Middle frontal gyrus (tissue), 1 donor: ENCODE data around the gene GNAL.
"Not testable (repeated sequence)": the region's sequence is repeated elsewhere in the genome, so short reads cannot be mapped to it uniquely, and the experiment has no call there.

Experiments used
- DNase-seq: peaks from one replicate; pipeline ENCODE4 v3.0.0-alpha.2; 2015; ENCODE audit warnings: low spot score; ENCODE audit errors: extremely low spot score

The GNAL gene

DNA sequence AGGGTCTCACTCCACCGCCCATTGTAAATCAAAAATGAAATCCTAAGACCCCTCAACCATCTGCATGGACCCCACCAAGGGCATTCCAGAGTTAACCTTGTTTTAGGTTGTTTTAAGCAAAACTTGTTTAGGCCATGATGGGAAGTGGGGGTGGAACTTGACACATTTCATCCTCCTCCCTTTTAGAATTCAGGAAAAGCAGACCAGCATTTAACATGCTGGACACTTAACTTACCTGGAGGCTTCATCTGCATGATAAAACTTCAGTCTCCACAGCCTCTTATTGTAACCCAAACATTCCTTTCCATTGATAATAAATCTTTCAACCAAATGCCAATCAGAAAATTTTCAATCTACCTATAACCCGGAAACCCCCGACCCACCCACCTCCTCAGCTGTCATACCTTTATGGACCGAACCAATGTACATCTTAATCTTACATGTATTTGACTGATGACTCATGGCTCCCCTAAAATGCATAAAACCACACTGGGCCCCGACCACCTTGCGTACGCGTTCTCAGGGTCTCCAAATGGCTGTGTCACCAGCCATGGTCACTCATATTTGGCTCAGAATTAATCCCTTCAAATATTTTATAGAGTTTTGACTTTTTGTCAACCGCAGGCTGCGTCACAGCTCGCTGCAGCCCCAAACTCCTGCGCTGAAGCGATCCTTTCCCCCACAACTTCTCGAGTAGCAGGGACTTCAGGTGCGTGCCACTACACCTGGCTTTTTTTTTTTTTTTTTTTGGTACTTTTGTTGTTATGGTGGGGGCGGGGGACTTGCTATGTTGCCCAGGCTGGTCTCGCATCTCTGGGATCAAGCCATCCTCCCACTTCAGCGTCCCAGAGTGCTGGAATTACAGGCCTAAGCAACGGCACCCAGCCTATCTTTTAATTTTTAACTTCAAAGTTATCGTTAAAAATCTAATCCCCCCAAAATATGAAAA is 218.1 kb downstream of the GNAL start:
- DNase-seq: no peak

DNA sequence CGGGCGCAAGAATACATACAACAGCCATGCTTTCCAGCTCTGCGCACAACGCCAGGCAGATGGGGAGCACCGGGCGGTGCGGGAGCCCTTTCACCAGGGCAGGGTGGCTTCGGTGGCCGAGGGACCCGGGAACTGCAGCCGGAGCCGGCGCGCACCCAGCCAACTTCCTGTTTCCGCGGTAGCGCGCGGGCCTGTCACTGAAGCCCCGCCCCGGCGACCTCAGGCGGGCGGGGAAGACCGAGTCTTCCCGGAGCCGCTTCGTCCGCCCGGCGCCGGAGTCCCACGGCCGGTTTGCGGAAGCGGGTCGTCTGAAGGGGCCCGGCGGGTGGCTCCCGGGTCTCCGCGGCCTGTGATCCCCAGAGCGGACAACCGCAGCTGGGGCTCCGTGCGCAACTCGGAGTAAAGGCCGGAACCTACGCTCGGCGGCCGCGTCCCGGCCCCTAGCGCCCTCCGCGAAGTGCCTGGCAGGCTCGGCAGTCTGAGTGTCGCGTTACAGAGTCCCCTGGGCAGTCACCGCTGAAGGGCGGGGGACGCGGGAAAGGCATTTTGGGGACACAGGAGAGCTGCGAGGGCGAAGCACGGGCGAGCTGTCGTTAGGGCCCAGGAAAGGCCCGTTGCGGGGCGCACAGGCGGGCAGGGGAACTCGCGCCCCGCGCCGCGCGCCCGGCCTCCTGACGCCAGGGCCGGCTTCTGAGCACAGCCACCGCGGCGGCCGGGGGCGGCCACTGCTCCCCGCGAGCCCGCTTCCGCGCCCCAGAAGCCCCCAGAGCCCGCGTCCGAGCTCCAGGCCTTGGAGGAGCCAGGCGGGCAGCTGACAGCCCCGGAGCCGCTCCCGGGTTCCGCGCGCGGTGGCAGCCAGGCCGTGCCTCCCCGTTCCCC is 219.4 kb downstream of the GNAL start, which contains the start of gene MPPE1:
Gene MPPE1, minus strand, starts transcription at position 136 of the 879 bp plus-strand sequence. CDS start 11,053 bp downstream, outside the sequence.
- peak; percentile 76 for DNase-seq

DNA sequence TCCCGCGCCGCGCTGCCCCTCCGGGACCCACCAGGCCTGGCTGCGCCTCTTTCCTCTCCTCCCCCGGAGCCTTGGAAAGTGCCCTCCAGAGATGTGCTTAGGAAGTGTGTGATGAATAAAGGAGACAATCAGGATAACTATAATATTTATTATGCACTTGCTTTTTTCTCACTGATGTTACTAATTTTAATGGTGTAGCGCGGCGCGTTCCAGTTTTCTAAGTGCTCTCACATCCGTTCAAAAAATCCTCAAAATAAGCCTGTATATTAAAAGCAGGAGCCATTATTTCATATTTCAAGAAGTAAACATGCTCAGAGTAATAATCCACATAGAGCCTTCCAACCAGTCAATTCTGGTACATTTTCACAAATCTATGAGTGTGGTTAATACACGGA is 220.0 kb downstream of the GNAL start:
- DNase-seq: no peak

DNA sequence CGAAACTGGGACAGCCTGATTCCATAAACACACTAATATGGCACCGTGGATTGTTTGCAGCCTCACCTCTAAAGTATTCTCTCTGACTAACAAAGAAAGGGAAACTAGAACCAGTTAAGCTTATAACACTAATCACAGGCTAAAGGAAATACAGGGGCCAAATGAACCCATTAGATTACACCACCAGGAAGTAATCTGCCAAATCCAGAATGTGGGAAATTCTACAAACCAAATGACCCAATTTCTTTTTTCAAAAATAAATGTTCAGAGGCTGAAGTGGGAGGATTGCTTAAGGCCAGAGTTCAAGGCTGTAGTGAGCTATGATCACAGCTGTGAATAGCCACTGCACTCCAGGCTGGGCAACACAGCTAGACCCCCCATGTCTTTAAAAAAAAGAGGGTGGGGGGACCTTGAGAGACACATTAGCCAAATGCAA is 220.5 kb downstream of the GNAL start:
- no peak for DNase-seq

DNA sequence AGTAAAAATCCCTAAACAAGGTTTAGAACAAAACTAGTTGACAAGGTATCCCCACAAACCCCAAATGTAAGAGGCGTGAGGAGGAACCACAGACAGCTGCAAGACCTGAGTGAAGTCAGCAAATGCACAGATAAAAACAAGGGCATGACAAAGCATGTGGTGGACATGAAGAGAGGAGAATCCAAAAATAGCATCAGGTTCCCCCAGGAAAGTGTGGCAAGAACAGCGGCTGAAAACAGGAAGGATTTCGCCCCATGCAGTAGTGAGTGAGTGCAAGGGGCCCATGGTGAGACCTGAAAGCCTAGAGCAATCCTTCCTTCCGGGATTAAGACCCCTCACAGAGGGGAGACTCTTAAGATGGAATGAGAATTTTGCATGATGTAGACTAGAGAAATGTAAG is 227.8 kb downstream of the GNAL start:
- not testable (repeated sequence) for DNase-seq

DNA sequence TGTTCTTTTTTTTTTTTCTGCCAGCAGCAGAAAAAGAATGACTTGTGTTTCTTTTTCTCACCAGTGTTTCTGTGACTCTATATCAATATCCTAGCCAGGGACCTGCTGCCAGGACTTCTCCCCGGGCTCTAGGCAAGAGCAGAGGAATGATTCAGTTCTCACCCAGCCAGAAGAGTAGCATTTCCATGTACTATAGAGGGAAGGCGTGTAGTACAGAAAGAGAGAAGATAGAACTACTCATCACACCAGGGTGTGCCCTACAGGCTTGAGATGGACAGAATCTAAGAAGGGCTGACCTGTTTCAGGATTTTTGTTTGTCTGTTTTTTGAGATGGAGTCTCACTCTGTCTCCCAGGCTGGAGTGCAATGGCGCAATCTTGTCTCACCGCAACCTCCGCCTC is 230.5 kb downstream of the GNAL start:
- DNase-seq: not testable (repeated sequence)

DNA sequence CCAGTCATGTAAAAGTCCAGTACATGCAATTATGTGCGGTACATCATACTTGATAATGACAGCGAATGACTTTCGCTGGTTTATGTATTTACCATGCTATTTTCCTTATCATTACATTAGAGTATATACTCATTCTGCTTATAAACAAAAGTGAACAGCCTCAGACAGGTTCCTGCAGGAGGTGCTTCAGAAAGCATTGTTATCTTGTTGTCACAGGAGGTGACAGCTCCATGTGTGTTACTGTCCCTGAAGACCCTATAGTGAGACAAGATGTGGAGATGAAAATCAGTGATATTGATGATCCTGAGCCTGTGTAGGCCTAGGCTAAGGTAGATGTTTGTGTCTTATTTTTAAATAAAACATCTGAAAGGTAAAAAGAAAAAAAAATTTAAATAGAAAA is 234.4 kb downstream of the GNAL start:
- DNase-seq: no peak

DNA sequence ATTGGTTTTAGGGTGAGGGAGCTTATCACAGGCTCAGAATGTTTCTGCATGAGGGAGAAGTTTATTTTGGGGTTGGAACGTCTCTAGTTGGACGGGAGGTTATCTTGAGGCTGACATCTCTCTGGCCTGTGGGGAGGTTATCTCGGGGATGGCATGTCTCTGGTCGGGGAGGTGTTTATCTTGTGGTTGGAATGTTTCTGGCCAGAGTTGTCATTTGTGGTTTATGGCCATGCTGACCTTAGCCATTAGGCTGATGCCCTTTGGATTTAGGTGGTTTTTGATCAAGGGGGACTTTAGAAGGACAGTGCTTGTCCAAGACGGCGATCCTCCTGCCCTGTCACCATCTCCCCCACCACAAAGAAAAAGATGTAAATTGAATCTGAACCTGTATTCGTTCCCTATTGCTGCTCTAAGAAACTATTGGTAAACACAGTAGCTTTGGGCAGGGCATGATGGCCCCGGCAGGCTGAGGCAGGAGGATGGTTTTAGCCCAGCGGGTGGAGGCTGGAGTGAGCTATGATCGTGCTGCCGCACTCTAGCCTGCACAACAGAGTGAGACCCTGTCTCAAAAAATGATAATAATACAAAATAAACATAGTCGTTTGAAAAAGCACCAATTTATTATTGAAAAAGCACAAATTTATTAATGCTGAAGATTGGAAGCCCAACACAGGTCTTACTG is 236.9 kb downstream of the GNAL start:
- no peak for DNase-seq

DNA sequence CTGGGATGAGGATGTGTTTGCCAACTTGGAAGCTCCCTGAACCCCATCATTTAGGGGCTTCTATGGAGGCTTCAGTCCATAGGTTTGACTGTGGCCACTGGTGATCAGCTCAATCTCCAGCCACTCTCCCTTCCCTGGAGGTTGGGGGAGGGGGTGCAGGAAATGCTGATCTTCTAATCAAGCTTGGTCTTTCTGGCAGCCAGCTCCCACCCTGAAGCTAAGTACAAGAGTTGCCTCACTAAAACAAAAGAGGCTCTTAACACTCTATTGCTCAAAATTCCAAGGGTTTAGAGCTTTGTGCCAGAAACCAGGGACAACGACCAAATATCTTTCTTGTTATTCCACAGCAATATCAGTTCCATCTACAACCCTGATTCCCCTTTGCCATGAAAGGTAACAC is 238.4 kb downstream of the GNAL start:
- no peak for DNase-seq

DNA sequence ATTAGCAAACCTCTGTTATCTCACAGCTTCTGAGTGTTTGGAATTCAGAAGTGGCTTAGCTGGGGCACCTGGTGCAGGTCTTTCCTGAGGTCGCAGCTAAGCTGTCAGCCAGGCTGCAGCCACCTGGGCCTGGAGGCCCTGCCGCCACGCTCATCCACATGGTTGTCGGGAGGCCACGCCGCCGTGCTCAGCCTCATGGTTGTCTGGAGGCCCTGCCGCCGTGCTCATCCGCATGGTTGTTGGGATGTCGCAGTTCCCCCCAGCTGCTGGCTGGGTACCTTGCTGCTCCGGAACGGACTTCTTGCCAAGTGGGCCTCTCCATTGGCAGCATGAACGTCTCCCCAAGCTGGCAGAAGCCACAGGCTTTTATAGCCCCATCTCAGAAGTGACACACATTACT is 243.3 kb downstream of the GNAL start:
- DNase-seq: no peak
